Fibroblast of lung (primary cell): ENCODE data around the gene CRABP2. TPM values are rescaled to one million over a fixed set of nuclear protein-coding genes. Genes with fewer than 3 reads are reported as not detected.

Experiments used
- DNase-seq, 2 donors: peaks; one replicate each; pipeline versions ENCODE4 v3.0.0 to v3.0.0-alpha.2; 2010; ENCODE audit warnings: low read depth in 2 of 2
- H2AFZ ChIP-seq: 2 replicates; pipeline ENCODE4 v1.5.1; 2012; ENCODE audit warnings: low read length, control low read depth, inconsistent platforms
- H3K27ac ChIP-seq: 2 replicates; pipeline ENCODE4 v1.5.1; 2011; ENCODE audit warnings: low read length, control low read depth; ENCODE audit not compliant: insufficient read depth
- H3K27me3 ChIP-seq: 2 replicates; pipeline ENCODE4 v1.5.1; 2011; ENCODE audit warnings: mild to moderate bottlenecking, low read length; ENCODE audit not compliant: control insufficient read depth, insufficient read depth
- H3K36me3 ChIP-seq: 2 replicates; pipeline ENCODE4 v1.5.1; 2011; ENCODE audit warnings: low read length; ENCODE audit not compliant: control insufficient read depth, insufficient read depth
- H3K4me1 ChIP-seq: 2 replicates; pipeline ENCODE4 v1.5.1; 2011; ENCODE audit warnings: low read length; ENCODE audit not compliant: control insufficient read depth, insufficient read depth; ENCODE audit errors: extremely low read depth
- H3K4me2 ChIP-seq: 2 replicates; pipeline ENCODE4 v1.5.1; 2011; ENCODE audit warnings: low read length, control low read depth; ENCODE audit not compliant: insufficient read depth; ENCODE audit errors: extremely low read depth
- H3K4me3 ChIP-seq, 4 experiments: fragments of 200-600 bp in 1 of 4; sonication (generic) in 1 of 4; replicated peaks in 1 of 4; 2 replicates each; pipeline ENCODE4 v1.5.1; 2011 to 2016; ENCODE audit warnings: low read length in 4 of 4, low read depth in 3 of 4, mild to moderate bottlenecking in 3 of 4, control low read depth in 2 of 4, inconsistent platforms in 1 of 4, mixed read lengths in 1 of 4; ENCODE audit not compliant: insufficient read depth in 1 of 4; ENCODE audit errors: control extremely low read depth in 1 of 4
- H3K79me2 ChIP-seq: 2 replicates; pipeline ENCODE4 v1.5.1; 2012; ENCODE audit warnings: mild to moderate bottlenecking, low read length, inconsistent platforms; ENCODE audit not compliant: control insufficient read depth, insufficient read depth
- H3K9ac ChIP-seq: 2 replicates; pipeline ENCODE4 v1.5.1; 2011; ENCODE audit warnings: mild to moderate bottlenecking, low read length, control low read depth; ENCODE audit not compliant: insufficient read depth
- H3K9me3 ChIP-seq: 2 replicates; pipeline ENCODE4 v1.5.1; 2012; ENCODE audit warnings: low read depth, low read length; ENCODE audit not compliant: control insufficient read depth, insufficient read depth
- H4K20me1 ChIP-seq: 2 replicates; pipeline ENCODE4 v1.5.1; 2011; ENCODE audit warnings: low read length; ENCODE audit not compliant: control insufficient read depth, insufficient read depth; ENCODE audit errors: extremely low read depth
- EZH2 ChIP-seq: IDR thresholded peaks from 2 replicates; pipeline ENCODE4 v1.5.1; 2012; ENCODE audit warnings: low read length, control low read depth, mild to moderate bottlenecking; ENCODE audit errors: missing control alignments
- polyA plus RNA-seq, 2 donors: library from polyadenylated mRNA; depleted of rRNA in 1 of 2; stranded (reverse) in 1 of 2; unstranded in 1 of 2; fragments of >200 nt; gene quantifications; 2 replicates each; pipeline ENCODE4 v1.2.1, GENCODE V29; 2011 to 2012; ENCODE audit warnings: missing spikeins in 1 of 2
- total RNA-seq: library from RNA; depleted of rRNA; stranded (reverse); fragments of >200 nt; gene quantifications from 2 replicates; pipeline ENCODE4 v1.2.1, GENCODE V29; 2014
- TF ChIP-seq, protein P1 (sequence below), 2 donors: IDR thresholded peaks in 1 of 2; conservative IDR thresholded peaks in 1 of 2; 1 replicate in 1 of 2; 2 replicates in 1 of 2; pipeline ENCODE4 v1.5.1; 2011 to 2012; ENCODE audit warnings: low read length in 2 of 2, control low read depth in 1 of 2, inconsistent platforms in 1 of 2, low read depth in 1 of 2, mild to moderate bottlenecking in 1 of 2

Gene CRABP2
- total and polyA plus RNA-seq, 2 donors (not counting 1 experiment from before 2014, with no cell fraction given) = 48.9 to 70.4 TPM

DNA sequence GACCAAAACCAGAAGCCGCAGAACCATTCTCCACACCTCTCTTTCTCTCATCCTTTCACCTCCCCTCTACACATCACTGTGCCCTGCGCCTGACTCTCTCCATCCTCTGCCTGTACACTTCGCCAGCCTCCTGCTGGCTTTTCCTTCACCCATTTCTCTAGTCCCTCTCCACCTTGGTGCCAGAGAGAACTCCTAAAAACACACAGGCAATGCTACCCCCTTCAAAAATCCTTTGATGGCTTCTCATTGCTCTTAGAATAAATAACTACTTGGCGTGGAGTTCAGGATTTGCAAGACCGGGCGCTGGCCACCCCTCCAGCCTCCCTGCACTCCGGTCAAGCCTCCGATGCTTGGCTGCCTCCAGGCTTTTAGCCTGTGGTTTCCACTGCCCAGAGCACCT lies 8.6 kb downstream of the CRABP2 start:
- Histone ChIP-seq H3K79me2 (no peaks in the 10 kb centered on the region), H3K9ac (no peak overlapping the region), H3K27me3 (no peaks in the 10 kb centered on the region), H3K27ac (no peak overlapping the region), H3K4me1 (no peaks in the 10 kb centered on the region), H3K9me3 (no peaks in the 10 kb centered on the region), H3K4me3 (no peak overlapping the region), H3K4me2 (no peak overlapping the region), H4K20me1 (no peaks in the 10 kb centered on the region), H3K36me3 (peaks cover 8% of the 10 kb centered on the region), H2AFZ (no peak overlapping the region)
- DNase-seq = no peak
- TF ChIP-seq EZH2 = no peak
- TF ChIP-seq, protein P1, sequence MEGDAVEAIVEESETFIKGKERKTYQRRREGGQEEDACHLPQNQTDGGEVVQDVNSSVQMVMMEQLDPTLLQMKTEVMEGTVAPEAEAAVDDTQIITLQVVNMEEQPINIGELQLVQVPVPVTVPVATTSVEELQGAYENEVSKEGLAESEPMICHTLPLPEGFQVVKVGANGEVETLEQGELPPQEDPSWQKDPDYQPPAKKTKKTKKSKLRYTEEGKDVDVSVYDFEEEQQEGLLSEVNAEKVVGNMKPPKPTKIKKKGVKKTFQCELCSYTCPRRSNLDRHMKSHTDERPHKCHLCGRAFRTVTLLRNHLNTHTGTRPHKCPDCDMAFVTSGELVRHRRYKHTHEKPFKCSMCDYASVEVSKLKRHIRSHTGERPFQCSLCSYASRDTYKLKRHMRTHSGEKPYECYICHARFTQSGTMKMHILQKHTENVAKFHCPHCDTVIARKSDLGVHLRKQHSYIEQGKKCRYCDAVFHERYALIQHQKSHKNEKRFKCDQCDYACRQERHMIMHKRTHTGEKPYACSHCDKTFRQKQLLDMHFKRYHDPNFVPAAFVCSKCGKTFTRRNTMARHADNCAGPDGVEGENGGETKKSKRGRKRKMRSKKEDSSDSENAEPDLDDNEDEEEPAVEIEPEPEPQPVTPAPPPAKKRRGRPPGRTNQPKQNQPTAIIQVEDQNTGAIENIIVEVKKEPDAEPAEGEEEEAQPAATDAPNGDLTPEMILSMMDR (conservative IDR thresholded peaks at IDR 0.05 in 1 of 2, IDR thresholded peaks at IDR 0.05 in 1 of 2; ENCODE audit: low read depth in 1 of 2, low read length in 2 of 2) = no peak

DNA sequence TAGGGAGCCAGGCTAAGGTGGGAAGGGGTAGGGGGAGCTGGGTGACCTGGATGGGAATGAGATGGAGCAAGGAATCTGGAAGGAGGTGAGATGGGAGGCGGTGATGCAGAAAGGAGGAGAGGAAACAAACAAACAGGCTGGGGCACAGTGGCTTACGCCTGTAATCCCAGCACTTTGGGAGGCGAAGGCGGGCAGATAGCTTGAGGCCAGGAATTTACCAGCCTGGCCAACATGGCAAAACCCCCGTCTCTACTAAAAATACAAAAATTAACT lies 10.8 kb downstream of the CRABP2 start:
- no peak overlapping the region for H3K27ac ChIP-seq

DNA sequence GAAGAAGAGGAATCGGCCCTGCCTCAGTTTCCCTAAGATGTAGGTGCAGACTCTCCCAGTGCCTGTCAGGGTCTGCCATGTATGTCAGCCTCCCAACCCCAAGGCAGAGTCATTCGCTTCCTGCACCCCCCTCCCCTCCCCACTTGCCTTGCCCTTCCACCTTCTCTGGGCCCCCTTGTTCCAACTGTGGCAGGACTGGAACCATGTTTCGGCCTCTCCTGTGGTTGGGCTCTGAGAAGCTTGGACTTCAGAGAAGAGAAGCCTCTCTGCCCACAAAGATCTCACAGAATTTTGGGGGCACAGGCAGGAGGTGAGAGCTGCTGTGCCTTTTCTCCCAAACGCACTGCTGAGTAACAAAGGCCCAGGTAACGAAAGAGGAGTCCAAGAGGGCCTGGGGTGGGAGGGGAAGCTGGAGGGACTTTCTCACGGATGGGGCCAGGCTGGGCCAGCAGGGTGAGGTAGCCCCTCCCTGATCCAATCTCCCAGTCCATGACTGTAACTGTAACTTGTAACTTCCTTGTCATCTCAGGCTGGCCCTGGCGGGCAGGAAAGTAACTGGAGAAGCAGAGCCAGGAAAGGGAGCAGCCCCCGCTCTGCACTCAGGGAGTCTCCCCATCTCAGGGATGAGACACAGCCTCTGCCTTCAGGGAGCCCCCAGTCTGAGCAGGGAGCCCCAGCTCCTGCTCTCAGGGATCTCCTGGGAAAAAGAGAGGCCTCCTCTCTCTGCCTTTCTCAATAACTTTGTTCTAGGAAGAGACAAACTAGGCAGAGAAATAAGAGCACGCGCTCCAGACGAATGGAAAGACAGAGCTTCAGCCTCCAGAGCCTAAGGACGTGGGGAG lies 11.3 kb downstream of the CRABP2 start:
- no peak overlapping the region for H3K4me2 ChIP-seq
- H3K4me3 ChIP-seq = no peak overlapping the region
- TF ChIP-seq EZH2 = no peak
- TF ChIP-seq, protein P1 (conservative IDR thresholded peaks at IDR 0.05 in 1 of 2, IDR thresholded peaks at IDR 0.05 in 1 of 2; ENCODE audit: low read depth in 1 of 2, low read length in 2 of 2) = no peak
- DNase-seq = no peak
- no peaks in the 10 kb centered on the region for H3K79me2 ChIP-seq
- no peak overlapping the region for H2AFZ ChIP-seq
- H3K36me3 ChIP-seq = no peaks in the 10 kb centered on the region
- H3K27ac ChIP-seq = no peak overlapping the region
- peaks cover 15% of the 10 kb centered on the region for H3K4me1 ChIP-seq
- H3K9ac ChIP-seq = no peak overlapping the region
- no peaks in the 10 kb centered on the region for H3K27me3 ChIP-seq
- H4K20me1 ChIP-seq = no peaks in the 10 kb centered on the region
- no peaks in the 10 kb centered on the region for H3K9me3 ChIP-seq

More for the DNA sequence above, 10.8 kb downstream of the CRABP2 start:
- no peak overlapping the region for H2AFZ ChIP-seq
- no peak overlapping the region for H3K9ac ChIP-seq
- H3K9me3 ChIP-seq = no peaks in the 10 kb centered on the region
- H3K79me2 ChIP-seq = no peaks in the 10 kb centered on the region
- no peaks in the 10 kb centered on the region for H3K36me3 ChIP-seq
- H4K20me1 ChIP-seq = no peaks in the 10 kb centered on the region
- H3K4me3 ChIP-seq = no peak overlapping the region
- TF ChIP-seq, protein P1 (conservative IDR thresholded peaks at IDR 0.05 in 1 of 2, IDR thresholded peaks at IDR 0.05 in 1 of 2; ENCODE audit: low read depth in 1 of 2, low read length in 2 of 2) = no peak
- no peak for TF ChIP-seq EZH2
- H3K27me3 ChIP-seq = no peaks in the 10 kb centered on the region
- no peak overlapping the region for H3K4me2 ChIP-seq
- no peak for DNase-seq
- H3K4me1 ChIP-seq = peaks cover 11% of the 10 kb centered on the region
